ENCODE measurements around the gene NSF.
"Not testable (repeated sequence)": the region's sequence is repeated elsewhere in the genome, so short reads cannot be mapped to it uniquely, and the experiment has no call there.

The NSF gene

GRCh38 chr17:46773221-46773605 lies 182.7 kb downstream of the NSF start:
- in situ Hi-C loops (cut with HindIII; ENCODE audit: low sequenced_read_pairs), result no loop called here

GRCh38 chr17:46773676-46774075 lies 183.2 kb downstream of the NSF start:
- in situ Hi-C loops (cut with HindIII; ENCODE audit: low sequenced_read_pairs), result no loop called here

- in situ Hi-C loops (cut with HindIII; ENCODE audit: low sequenced_read_pairs), result no loop called here
These were observed 183.8 kb downstream of the NSF start for GRCh38 chr17:46774108-46774737.

- in situ Hi-C loops (cut with HindIII; ENCODE audit: low sequenced_read_pairs), result no loop called here
These were observed 186.0 kb downstream of the NSF start for GRCh38 chr17:46776298-46777005.

GRCh38 chr17:46777943-46778915 lies 187.8 kb downstream of the NSF start:
- in situ Hi-C loops (cut with HindIII; ENCODE audit: low sequenced_read_pairs), result no loop called here

- in situ Hi-C loops (cut with HindIII; ENCODE audit: low sequenced_read_pairs), result no loop called here
These were observed 189.5 kb downstream of the NSF start for GRCh38 chr17:46780003-46780373.

GRCh38 chr17:46782250-46782953 lies 191.9 kb downstream of the NSF start:
- in situ Hi-C loops (cut with HindIII; ENCODE audit: low sequenced_read_pairs), result no loop called here

- in situ Hi-C loops (cut with HindIII; ENCODE audit: low sequenced_read_pairs), result no loop called here
These were observed 192.6 kb downstream of the NSF start for GRCh38 chr17:46783031-46783593.

GRCh38 chr17:46785696-46786095 lies 195.2 kb downstream of the NSF start:
- in situ Hi-C loops (cut with HindIII; ENCODE audit: low sequenced_read_pairs), result no loop called here

GRCh38 chr17:46787478-46787877 lies 197.0 kb downstream of the NSF start:
- in situ Hi-C loops (cut with HindIII; ENCODE audit: low sequenced_read_pairs), result no loop called here

GRCh38 chr17:46788300-46788699 lies 197.8 kb downstream of the NSF start:
- in situ Hi-C loops (cut with HindIII; ENCODE audit: low sequenced_read_pairs), result no loop called here

GRCh38 chr17:46788796-46789195 lies 198.3 kb downstream of the NSF start:
- in situ Hi-C loops (cut with HindIII; ENCODE audit: low sequenced_read_pairs), result no loop called here

- in situ Hi-C loops (cut with HindIII; ENCODE audit: low sequenced_read_pairs), result no loop called here
These were observed 199.1 kb downstream of the NSF start for GRCh38 chr17:46789610-46790009.

- in situ Hi-C loops (cut with HindIII; ENCODE audit: low sequenced_read_pairs), result no loop called here
These were observed 199.7 kb downstream of the NSF start for GRCh38 chr17:46790216-46790615.

- in situ Hi-C loops (cut with HindIII; ENCODE audit: low sequenced_read_pairs), result no loop called here
These were observed 201.1 kb downstream of the NSF start for GRCh38 chr17:46791531-46791930.

- in situ Hi-C loops (cut with HindIII; ENCODE audit: low sequenced_read_pairs), result no loop called here
These were observed 201.6 kb downstream of the NSF start for GRCh38 chr17:46792071-46792470.

GRCh38 chr17:46793023-46793422 lies 202.6 kb downstream of the NSF start:
- in situ Hi-C loops (cut with HindIII; ENCODE audit: low sequenced_read_pairs), result not testable (repeated sequence)

- in situ Hi-C loops (cut with HindIII; ENCODE audit: low sequenced_read_pairs), result no loop called here
These were observed 203.1 kb downstream of the NSF start for GRCh38 chr17:46793541-46793940.

GRCh38 chr17:46794318-46794717 lies 203.8 kb downstream of the NSF start:
- in situ Hi-C loops (cut with HindIII; ENCODE audit: low sequenced_read_pairs), result no loop called here

- in situ Hi-C loops (cut with HindIII; ENCODE audit: low sequenced_read_pairs), result no loop called here
These were observed 205.0 kb downstream of the NSF start for GRCh38 chr17:46795379-46795952.

All from DLD1 (cell line).